B cell (primary cell): Measurements from ENCODE around the gene CDYL2.

Experiments
- EZH2 ChIP-seq: IDR thresholded peaks from 2 replicates; pipeline ENCODE4 v1.6.1; 2012; ENCODE audit warnings: borderline replicate concordance, low read depth, mild to moderate bottlenecking, moderate library complexity, low read length; ENCODE audit not compliant: insufficient read depth, poor library complexity, severe bottlenecking
- TF ChIP-seq, protein P1 (sequence below): fragments of 200-600 bp; IDR thresholded peaks from one replicate; pipeline ENCODE4 v1.8.0; 2022; ENCODE audit warnings: antibody characterized with exemption, mild to moderate bottlenecking

DNA sequence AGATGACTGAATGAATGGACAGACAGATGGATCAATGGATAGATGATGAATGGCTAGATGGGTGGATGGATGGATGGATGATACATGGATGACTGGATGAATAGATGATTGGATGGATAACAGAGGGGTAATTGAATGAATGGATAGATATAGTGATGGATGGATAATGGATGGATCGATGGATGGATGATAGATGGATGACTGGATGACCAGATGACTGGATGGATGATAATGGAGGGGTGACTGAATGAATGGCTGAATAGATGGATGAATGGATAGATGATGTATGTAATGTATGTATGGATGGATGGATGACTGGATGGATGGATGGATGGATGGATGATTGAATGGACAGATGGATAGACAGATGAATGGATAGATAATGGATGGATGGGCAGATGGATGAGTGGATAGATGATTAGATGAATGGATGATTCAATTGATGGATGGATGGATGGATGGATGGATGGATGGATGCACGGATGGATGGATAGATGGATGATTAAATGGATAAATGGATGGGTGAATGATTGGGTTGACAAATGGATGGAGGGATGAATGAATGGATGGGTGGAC is 87.7 kb downstream of the CDYL2 start:
- TF ChIP-seq, protein P1, sequence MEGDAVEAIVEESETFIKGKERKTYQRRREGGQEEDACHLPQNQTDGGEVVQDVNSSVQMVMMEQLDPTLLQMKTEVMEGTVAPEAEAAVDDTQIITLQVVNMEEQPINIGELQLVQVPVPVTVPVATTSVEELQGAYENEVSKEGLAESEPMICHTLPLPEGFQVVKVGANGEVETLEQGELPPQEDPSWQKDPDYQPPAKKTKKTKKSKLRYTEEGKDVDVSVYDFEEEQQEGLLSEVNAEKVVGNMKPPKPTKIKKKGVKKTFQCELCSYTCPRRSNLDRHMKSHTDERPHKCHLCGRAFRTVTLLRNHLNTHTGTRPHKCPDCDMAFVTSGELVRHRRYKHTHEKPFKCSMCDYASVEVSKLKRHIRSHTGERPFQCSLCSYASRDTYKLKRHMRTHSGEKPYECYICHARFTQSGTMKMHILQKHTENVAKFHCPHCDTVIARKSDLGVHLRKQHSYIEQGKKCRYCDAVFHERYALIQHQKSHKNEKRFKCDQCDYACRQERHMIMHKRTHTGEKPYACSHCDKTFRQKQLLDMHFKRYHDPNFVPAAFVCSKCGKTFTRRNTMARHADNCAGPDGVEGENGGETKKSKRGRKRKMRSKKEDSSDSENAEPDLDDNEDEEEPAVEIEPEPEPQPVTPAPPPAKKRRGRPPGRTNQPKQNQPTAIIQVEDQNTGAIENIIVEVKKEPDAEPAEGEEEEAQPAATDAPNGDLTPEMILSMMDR: no peak
- TF ChIP-seq EZH2: no peak
